ENCODE measurements around the gene SBK3.
"Not testable (repeated sequence)": the region's sequence is repeated elsewhere in the genome, so short reads cannot be mapped to it uniquely, and the experiment has no call there.

Gene SBK3

DNA sequence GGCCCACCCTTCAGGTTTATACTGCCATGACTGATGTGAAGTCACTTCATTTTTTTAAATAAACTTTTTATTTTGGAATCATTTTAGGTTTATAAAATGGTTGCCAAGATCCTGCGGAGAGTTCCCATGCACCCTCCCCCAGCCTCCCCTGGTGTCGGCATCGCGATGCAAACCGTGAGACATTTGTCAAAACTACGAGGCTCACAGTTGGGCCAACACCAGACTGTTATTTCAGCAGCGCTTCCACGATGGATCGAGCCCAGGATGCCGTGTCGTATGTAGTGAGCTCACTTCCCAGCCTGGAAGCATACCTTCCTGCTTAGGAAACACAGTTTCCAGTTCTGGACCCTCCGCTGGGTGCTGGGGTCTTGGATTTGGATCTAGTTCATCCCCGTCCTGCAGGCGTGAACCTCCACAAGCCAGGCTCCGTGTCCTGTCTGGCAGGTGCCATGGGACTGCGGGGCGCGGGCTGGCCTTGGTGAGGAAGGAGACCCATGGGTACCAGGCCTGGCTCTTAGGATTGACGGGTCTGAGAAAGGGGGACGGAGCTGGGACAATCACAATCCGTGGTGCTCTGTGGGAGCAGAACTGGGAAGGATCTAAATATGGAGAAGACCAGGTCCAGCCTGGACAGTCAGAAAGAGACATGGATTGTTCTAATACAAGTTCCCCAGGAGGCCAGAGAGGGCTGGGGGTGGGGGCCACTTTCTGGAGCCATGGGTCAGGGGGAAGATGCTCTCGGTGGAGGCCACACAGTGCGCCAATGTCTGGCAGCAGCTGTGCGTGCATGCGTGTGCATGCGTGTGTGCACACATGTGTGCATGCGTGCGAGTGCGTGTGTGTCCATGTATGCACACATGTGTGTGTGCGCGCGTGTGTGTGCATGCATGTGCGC is 6.0 kb downstream of the SBK3 start:
- no peak for DNase-seq (ENCODE audit: low read depth)

DNA sequence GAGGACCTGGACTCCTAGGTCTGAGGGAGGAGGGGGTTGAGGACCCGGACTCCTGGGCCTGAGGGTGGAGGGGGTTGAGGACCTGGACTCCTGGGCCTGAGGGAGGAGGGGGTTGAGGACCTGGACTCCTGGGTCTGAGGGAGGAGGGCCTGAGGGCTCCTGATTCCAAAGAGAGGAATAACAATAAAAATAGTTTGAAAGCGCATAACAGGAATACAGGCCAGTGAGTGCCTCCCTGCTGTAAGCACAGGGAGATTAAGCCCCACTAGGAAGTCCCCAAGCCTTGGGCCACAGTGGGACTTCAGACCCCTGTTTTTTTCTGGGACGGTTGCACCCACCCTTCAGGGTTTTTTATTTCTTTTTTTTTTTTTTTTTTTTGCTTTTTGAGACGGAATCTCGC is 7.2 kb downstream of the SBK3 start:
- no peak for DNase-seq (ENCODE audit: low read depth)

DNA sequence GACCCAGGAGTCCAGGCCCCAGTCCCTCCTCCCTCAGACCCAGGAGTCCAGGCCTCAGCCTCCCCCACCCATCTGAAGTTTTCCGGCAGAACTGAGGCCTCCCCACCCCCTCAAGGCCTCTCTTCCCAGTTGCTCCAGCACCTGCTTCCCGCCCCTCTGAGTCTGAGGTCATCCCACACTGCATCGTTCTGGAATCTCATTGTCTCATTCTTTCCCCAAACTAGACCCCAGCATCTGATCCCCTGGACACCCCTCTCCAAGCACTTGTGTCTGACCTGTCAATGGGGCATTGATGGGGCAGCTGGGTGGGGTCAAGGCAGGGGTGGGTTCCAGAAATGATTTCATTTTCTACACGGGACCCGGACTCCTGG is 7.6 kb downstream of the SBK3 start:
- peak; percentile 38 for DNase-seq (ENCODE audit: low read depth)

DNA sequence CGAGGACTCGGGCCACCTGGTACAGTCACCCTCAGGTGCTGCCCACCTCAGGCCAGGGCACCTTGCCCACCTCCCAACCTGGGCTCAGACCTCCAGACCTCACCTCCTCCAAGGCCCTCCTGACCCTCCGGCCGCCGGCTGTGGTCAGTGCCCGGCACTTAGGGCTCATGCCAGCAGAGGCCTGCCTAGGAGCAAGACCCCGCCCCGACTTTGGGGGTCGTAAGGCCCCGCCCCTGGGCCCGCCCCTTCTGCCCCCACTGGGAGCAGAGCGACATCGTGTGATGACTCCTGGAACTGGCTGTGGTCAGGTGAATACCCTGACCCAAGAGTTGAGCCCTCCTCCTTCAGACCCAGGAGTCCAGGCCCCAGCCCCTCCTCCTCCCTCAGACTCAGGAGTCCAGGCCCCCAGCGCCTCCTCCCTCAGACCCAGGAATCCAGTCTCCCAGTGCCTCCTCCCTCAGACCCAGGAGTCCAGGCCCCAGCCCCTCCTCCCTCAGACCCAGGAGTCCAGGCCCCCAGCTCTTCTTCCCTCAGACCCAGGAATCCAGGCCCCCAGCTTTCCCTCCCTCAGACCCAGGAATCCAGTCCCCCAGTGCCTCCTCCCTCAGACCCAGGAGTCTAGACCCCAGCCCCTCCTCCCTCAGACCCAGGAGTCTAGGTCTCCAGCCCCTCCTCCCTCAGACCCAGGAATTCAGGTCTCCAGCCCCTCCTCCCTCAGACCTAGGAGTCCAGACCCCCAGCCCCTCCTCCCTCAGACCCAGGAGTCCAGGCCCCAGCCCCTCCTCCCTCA is 8.2 kb downstream of the SBK3 start, which contains the start of gene SBK2:
SBK2 (minus strand) TSS at position 183 of the 790 bp plus-strand sequence. CDS start 839 bp downstream, outside the sequence.
- DNase-seq (ENCODE audit: low read depth): no peak

DNA sequence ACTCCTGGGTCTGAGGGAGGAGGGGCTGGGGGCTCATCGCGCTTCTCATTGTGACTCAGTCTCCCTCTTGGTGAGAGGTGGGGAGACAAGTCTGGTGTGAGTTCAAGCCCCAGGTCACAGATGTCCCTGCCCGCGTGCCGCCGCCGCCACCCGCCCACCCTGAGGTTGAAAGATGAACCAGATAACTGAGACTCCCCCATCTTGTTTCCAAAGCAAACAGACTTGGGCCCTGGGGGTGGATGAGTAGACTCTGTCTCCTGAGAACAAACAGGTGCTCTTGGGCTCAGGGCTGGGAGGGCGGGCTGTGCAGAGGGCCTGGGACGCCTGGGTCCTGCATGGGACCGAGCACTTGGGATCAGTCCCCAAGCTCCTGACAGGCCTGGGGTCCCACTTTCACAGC is 9.0 kb downstream of the SBK3 start:
- DNase-seq (ENCODE audit: low read depth): no peak

DNA sequence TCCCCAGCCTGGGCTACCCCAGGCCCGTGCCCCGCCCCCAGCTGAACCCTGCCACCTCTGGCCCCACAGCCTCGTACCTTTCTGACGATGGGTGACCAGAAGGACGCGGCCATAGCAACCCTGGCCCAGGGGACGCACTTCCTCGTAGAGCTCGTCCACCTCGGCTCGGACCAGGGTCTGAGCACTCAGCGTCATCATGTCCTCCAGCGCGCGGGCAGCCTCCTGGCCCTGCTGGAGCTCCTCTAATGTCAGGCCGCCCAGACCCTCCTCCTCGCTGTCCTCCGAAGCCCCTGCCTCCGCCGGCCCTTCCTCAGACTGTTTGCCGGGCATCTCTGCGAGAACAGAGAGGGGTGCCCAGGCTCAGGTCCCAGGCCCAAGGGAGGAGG is 9.4 kb downstream of the SBK3 start:
- DNase-seq (ENCODE audit: low read depth): no peak

DNA sequence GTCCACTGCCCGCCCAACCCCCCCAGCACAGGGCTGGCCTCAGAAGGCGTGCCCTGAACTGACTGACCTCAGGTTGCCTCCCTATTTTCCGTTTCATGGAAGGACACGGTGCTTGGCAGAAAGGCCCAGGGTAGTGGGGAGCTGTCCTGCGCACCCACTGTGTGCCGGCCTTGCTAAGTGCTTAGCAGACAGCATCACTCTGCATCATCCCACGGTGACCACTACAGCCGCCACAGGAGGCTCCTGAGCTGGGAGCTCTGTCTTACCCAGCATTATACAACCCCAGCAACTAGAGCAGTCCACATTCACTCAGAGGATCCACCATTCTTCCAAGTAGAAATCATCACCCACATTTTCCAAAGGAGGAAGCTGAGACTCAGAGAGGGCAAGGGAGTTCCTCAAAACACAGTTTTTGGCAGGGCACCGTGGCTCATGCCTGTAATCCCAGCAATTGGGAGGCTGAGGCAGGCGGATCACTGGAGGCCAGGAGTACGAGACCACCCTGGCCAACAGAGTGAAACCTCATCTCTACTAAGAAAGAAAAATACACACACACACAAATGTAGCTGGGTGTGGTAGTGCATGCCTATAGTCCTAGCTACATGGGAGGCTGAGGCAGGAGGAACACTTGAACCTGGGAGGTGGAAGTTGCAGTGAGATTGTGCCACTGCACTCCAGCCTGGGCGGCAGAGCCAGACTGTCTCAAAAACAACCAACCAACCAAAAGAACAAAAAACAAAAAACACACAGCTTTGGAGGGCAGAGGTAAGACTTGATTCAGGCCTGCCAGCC is 10.0 kb downstream of the SBK3 start:
- DNase-seq (ENCODE audit: low read depth): no peak

DNA sequence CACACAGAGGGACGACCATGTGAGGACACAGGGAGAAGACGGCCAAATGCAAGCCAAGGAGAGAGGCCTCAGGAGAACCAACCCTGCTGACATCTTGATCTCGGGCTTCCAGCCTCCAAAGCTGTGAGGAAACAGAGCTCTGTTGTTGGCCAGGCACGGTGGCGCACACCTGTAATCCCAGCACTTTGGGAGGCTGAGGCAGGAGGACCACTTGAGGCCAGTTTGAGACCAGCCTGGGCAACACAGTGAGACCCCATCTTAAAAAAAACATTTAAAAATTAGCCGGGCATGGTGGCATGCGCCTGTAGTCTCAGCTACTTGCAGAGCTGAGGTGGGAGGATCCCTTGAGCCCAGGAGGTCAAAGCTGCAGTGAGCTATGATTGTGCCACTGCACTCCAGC is 11.1 kb downstream of the SBK3 start:
- not testable (repeated sequence) for DNase-seq (ENCODE audit: low read depth)

DNA sequence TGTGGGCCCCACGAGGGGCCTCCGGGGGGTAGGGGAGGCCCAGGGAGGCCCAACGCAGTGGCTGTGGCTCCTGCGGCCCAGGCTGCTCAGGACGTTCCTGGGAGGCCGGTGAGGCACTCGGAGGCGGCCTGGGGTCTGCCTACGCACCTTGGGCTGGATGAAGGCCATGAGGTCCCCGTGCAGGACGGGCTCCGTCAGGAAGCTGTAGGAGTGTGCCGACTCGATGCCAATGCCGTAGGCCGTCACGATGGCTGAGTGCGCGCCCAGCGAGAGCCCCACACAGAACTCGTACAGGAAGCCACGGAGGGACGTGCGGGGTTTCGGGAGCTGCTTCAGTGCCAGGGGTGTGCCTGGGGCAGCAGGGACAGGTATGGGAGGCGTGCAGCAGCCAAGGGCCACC is 14.3 kb downstream of the SBK3 start:
- no peak for DNase-seq (ENCODE audit: low read depth)

DNA sequence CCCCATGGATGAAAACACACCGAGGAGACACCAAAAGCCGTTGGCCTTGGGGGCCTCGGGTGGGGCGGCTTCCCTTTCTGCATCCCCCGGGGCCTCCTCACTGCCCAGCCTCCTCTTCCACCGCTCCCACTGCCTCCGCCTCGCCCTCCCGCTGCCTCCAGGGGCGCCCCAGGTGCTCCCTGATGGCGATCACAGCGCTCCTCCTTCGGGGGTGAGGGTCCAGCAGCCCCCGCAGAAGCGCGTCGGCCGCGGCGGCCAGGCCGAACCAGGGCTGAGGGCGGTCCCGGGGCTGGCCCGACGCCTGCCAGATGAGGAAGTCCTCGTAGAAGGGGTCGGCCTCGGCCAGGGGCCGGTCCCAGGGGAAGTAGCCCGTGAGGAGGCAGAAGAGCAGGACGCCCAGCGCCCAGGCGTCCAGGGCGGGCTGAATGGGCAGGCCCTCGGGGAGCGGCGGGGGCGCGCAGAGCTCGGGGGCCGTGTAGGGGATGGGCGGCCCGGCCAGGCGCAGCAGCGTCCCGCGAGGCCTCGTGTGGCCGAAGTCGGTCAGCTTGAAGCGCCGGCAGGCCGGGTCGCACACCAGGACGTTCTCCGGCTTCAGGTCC is 15.6 kb downstream of the SBK3 start:
- DNase-seq (ENCODE audit: low read depth): no peak

DNA sequence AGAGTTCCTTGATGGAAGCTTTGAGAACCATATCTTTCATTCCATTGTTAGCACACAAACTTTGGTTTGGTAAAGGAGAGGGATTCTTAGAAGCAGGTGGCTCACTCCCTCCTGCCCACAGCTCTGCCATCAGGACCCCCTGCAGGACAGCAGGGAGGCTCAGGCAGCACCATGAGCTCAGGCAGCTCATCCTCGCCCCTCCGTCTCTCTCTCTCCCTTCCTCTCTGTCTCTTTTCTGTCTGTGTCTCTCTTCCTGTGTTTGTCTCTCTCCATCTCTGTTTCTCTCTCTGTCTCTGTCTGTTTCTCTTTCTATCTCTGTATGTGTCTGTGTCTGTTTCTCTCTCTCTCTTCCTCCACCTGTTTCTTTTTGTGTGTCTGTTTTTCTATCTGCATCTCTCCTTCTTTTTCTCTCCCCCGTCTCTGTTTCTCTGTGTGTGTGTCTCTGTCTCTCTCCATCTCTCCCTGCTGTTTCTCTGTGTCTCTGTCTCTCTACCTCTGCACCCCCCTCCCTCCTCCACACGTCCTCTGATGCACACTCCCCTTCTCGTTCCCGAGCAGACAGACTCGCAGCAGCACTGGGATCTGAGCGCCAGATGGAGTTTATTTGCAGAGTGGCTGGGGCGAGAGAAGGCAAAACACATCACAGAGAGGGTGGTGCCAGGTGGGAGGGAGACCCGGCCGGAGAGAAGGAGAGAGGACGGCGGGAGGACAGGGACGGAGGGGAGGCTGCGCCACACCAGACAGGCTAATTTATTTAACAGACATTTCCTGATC is 17.1 kb downstream of the SBK3 start:
- DNase-seq (ENCODE audit: low read depth): no peak

DNA sequence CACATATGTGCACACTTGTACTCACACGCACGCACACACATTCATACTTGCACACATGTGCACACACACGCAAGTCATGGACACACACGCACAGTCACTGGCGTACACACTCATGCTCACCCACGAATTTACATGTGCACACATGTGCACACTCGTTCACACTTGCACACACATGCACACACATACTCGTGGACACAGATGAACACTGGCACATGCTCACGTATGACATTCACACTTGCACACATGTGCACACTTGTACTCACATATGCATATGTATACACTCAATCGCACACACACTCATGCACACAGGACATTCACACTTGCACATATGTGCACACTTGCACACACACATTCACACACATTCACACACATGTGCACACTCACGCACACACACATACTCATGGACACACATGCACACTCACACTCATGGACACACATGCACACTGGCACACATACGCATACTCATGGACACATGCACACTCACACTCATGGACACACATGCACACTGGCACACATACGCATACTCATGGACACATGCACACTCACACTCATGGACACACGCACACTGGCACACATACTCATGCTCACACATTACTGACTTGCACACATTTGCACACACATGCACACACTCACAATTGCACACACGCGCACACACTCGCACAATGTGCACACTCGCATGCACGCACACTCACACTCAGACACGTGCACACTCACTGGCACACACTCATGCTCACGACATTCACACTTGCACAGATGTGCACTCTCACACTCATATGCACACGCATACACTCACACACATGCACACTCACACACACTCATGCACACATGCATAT is 17.9 kb downstream of the SBK3 start:
- DNase-seq (ENCODE audit: low read depth): no peak

DNA sequence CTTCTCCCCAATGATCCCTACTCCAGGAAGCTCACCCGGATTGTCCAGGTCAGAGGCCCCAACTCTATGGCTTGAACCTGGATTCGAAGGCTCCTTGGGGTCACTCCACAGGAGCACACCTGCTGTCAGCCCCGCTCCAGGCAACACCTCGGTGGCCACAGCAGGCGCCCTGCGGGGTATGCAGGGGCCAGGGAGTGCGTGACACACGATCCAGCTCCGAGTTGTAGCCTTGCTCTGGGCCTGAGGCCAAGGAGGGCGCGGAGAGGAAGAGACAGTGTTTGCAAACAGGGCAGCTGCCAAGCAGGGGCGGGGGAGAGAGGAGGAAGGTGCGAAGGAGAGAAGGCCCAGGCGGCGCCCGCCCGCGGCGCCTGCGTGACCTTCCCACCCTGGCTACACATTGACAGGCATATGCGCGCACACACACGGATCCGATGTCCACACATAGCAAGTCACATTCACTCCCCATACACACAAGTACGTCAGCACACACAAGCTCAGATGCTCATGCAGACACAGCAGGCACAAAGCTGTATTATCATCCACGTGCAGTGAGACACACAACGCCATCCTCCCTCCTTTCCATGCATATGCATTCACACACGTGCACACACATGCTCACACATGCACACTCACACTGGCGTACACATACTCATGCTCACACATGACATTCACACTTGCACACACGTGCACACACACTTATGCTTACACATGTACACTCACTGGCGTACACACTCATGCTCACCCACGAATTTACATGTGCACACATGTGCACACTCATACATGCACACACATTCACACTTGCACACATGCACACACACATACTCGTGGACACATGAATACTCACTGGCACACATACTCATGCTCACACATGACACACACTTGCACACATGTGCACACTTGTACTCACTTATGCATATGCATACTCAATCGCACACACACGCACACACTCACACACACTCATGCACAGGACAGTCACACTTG is 18.8 kb downstream of the SBK3 start:
- no peak for DNase-seq (ENCODE audit: low read depth)

DNA sequence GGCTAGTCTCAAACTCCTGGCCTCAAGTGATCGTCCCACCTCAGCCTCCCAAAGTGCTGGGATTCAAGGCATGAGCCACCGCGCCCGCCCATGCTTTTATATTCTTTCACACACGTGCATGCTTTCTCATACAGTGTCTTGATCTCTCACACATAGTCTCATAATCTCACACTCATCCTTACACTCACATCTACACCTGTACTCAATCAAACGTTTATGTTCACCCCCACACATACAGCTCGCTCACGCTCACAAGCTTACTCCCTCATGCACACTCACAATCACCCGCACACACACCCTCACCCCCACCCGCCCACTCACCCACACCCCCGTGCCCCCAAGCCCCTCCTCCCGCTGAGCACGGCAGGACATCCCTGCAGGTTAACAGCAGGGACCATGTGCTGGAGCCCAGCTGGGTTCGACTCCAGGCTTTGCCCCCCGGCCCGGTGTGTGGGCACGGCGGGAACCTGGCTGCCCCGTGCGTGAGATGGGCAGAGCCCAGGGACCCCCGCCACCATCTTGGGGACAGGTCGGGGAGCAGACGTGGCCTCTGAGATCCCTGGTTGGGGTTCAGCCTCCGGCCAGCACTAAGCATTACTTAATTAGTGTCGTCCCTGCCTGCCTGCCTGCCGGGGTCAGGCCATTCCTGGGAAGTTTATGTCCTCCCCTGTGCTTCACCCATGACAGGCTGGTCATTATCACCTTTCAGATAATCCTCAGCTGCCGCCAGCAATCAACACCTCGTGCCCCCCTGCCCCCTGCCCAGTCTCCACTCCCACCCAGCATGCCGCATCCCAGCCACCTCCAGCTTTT is 19.8 kb downstream of the SBK3 start:
- no peak for DNase-seq (ENCODE audit: low read depth)

DNA sequence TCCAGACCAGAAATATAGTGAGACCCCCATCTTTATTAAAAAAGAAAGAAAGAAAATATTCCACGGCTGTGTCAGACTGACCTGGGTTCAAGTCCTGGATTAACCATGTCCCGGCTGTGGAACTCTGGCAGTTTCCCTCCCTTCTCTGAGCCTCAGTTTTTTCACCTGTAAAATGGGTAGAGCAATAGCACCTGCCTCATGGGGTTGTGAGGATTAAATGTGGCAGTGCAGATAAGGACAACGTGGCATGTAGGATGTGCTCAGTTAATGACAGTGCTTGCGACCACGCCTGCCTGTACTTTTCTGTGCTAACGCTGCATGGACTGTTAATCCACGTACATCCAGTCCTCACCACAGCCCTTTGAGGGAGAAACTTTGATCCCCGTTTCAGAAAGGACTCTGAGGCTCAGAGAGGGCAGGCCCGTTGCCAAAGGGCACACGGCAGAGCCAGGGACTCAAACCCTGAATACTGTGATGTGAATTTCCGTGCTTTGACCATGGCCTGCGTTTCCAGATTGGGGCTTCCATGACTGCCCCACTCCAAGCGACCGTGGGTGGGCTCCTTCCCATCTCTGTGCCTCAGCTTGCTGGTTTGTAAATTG is 24.6 kb downstream of the SBK3 start:
- DNase-seq (ENCODE audit: low read depth): no peak

DNA sequence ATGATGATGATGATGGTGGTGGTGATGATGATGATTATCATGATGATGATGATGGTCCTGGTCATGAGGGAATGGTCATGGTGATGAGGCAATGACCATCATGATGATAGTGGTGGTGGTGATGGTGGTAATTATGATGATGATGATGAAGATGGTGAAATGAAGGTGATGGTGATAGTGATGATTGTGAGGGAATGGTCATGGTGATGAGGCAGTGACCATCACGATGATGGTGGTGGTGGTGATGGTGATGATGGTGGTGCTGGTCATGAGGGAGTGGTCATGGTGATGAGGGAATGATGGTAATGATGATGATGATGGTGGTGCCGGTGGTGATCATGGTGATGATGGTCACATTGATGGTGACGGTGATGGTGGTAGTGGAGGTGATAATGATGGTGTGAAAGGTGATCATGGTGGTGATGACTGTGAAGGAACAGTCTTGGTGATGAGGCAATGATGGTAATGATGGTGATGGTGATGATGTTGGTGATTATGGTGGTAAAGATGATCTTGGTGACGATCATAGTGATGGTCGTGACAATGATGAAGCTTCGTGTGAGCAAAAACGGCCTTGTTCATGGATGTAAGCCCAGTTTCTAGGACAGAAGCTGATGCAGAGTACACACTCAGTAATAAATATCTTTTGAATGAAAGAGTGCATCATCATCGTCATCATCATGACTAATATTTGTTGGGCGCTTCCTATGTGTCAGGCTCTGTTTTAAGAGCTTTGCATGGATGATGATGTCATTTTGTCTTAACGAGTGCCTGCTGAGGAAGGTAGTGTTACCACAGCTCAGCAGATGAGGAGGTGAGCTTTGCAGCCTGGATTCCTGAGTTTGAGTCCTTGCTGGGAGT is 25.7 kb downstream of the SBK3 start:
- peak; percentile 53 for DNase-seq (ENCODE audit: low read depth)

Data from HS-27A (cell line).